HCT116 (cell line): Measurements from ENCODE around the gene MCCD1. TPM values are rescaled to one million over a fixed set of nuclear protein-coding genes. Genes with fewer than 3 reads are reported as not detected.
A peak's percentile ranks its signal among the peaks of the same experiment; 100 is the strongest.

Experiments
- ATAC-seq: fragments of 200-7000 bp; cut with Tn5 transposase; 2 replicates; pipeline ENCODE4 v1.9.1; 2020; ENCODE audit warnings: mild to moderate bottlenecking, moderate library complexity
- BruUV-seq: library from RNA; stranded (reverse); fragments of 400-500 nt; replicated peaks from 2 replicates; lab custom pipeline; 2021; lab: Mats Ljungman, UMichigan
- CTCF ChIA-PET: fragments of 300-600 bp; sonication (Branson Sonifier 250); formaldehyde crosslinking; loops from one replicate; lab custom pipeline; 2021; ENCODE audit warnings: antibody characterized with exemption; lab: Charles Lee
- POLR2A ChIA-PET: fragments of 300-600, 350-600 bp; sonication (Branson Sonifier 250); formaldehyde crosslinking; loops from one replicate; lab custom pipeline; 2021; ENCODE audit warnings: antibody characterized with exemption; lab: Charles Lee
- RAD21 ChIA-PET, 2 experiments: fragments of 300-600 bp; sonication (Branson Sonifier 250); formaldehyde crosslinking; loops; one replicate each; lab custom pipeline; 2023; ENCODE audit warnings: low total read pairs in 2 of 2; ENCODE audit not compliant: uncharacterized antibody in 2 of 2, unreplicated experiment in 2 of 2, low non-redundant PET in 1 of 2; lab: Charles Lee
- DNase-seq: peaks from one replicate; pipeline ENCODE4 v3.0.0-alpha.2; 2010; ENCODE audit warnings: low read depth, low spot score
- H2AFZ ChIP-seq: fragments of 200-600 bp; shearing (Covaris generic), sonication (generic); 2 replicates; pipeline ENCODE4 v1.6.1; 2017; ENCODE audit warnings: low read depth, mixed run types, mixed read lengths, antibody characterized with exemption, low read length; ENCODE audit not compliant: poor library complexity, severe bottlenecking
- H3K27ac ChIP-seq: 2 replicates; pipeline ENCODE4 v1.5.1; 2012; ENCODE audit warnings: low read depth, low read length
- H3K27me3 ChIP-seq: fragments of 200-600 bp; sonication (generic); 2 replicates; pipeline ENCODE4 v1.6.1; 2016; ENCODE audit warnings: mixed run types, low read length, mixed read lengths; ENCODE audit not compliant: insufficient read depth
- H3K36me3 ChIP-seq, 2 experiments: fragments of 200-500 bp in 1 of 2; fragments of 200-600 bp in 1 of 2; sonication (Bioruptor generic) in 1 of 2; sonication (generic) in 1 of 2; 2 replicates each; pipeline versions ENCODE4 v1.5.1 to v1.6.1; 2014 to 2016; ENCODE audit warnings: low read length in 2 of 2, inconsistent platforms in 1 of 2, mixed read lengths in 1 of 2, mixed run types in 1 of 2; ENCODE audit not compliant: insufficient read depth in 2 of 2, control insufficient read depth in 1 of 2
- H3K4me1 ChIP-seq, 2 experiments: fragments of 200-600 bp in 1 of 2; sonication (generic) in 1 of 2; 2 replicates each; pipeline versions ENCODE4 v1.5.1 to v1.6.1; 2012 to 2017; ENCODE audit warnings: low read length in 2 of 2, inconsistent platforms in 1 of 2, mild to moderate bottlenecking in 1 of 2, mixed read lengths in 1 of 2, mixed run types in 1 of 2, moderate library complexity in 1 of 2; ENCODE audit not compliant: insufficient read depth in 2 of 2, control insufficient read depth in 1 of 2
- H3K4me2 ChIP-seq: fragments of 200-600 bp; sonication (generic); 2 replicates; pipeline ENCODE4 v1.6.1; 2017; ENCODE audit warnings: mixed run types, low read length, mixed read lengths
- H3K4me3 ChIP-seq, 2 experiments: fragments of 200-600 bp in 1 of 2; sonication (generic) in 1 of 2; replicated peaks in 1 of 2; 2 replicates each; pipeline ENCODE4 v1.5.1; 2011 to 2016; ENCODE audit warnings: low read length in 2 of 2, control low read depth in 1 of 2, low read depth in 1 of 2, mild to moderate bottlenecking in 1 of 2, mixed read lengths in 1 of 2, mixed run types in 1 of 2
- H3K79me2 ChIP-seq: fragments of 200-600 bp; sonication (generic); 2 replicates; pipeline ENCODE4 v1.6.1; 2017; ENCODE audit warnings: mild to moderate bottlenecking, mixed run types, low read length, moderate library complexity, mixed read lengths; ENCODE audit not compliant: insufficient read depth
- H3K9ac ChIP-seq: fragments of 200-600 bp; sonication (generic); 2 replicates; pipeline ENCODE4 v1.6.1; 2016; ENCODE audit warnings: low read length, mixed read lengths
- H3K9me2 ChIP-seq: fragments of 200-600 bp; sonication (generic), shearing (Covaris generic); 2 replicates; pipeline ENCODE4 v1.6.1; 2017; ENCODE audit warnings: mixed run types, mild to moderate bottlenecking, moderate library complexity; ENCODE audit not compliant: insufficient read depth
- H3K9me3 ChIP-seq, 2 experiments: fragments of 200-500 bp in 1 of 2; fragments of 200-600 bp in 1 of 2; sonication (Bioruptor generic) in 1 of 2; sonication (generic) in 1 of 2; 2 replicates each; pipeline ENCODE4 v1.6.1; 2014 to 2017; ENCODE audit warnings: low read length in 2 of 2, mixed read lengths in 2 of 2, inconsistent platforms in 1 of 2, low read depth in 1 of 2, mild to moderate bottlenecking in 1 of 2, mixed run types in 1 of 2, moderate library complexity in 1 of 2; ENCODE audit not compliant: control insufficient read depth in 1 of 2, insufficient read depth in 1 of 2
- H4K20me1 ChIP-seq: fragments of 200-600 bp; sonication (generic), shearing (Covaris generic); 2 replicates; pipeline ENCODE4 v1.6.1; 2017; ENCODE audit warnings: mixed run types, mild to moderate bottlenecking, moderate library complexity; ENCODE audit not compliant: insufficient read depth
- CBX3 ChIP-seq: IDR thresholded peaks from 2 replicates; pipeline ENCODE4 v1.6.1; 2012; ENCODE audit warnings: low read depth
- CEBPB ChIP-seq: IDR thresholded peaks from 2 replicates; pipeline ENCODE4 v1.6.1; 2012; ENCODE audit warnings: low read depth
- EGR1 ChIP-seq: IDR thresholded peaks from 2 replicates; pipeline ENCODE4 v1.6.1; 2012; ENCODE audit warnings: low read depth
- EZH2 ChIP-seq: fragments of 200-600 bp; sonication (generic); IDR thresholded peaks from 2 replicates; pipeline ENCODE4 v1.6.1; 2017; ENCODE audit warnings: antibody characterized with exemption, mixed run types
- EZH2phosphoT487 ChIP-seq: fragments of 200-600 bp; IDR thresholded peaks from 2 replicates; pipeline ENCODE4 v1.6.1; 2018; ENCODE audit warnings: antibody characterized with exemption, borderline replicate concordance
- FOSL1 ChIP-seq: IDR thresholded peaks from 2 replicates; pipeline ENCODE4 v1.6.1; 2012; ENCODE audit warnings: low read depth
- JUND ChIP-seq: IDR thresholded peaks from 2 replicates; pipeline ENCODE4 v1.6.1; 2012
- MAX ChIP-seq: IDR thresholded peaks from 2 replicates; pipeline ENCODE4 v1.6.1; 2012
- POLR2A ChIP-seq: IDR thresholded peaks from 2 replicates; pipeline ENCODE4 v1.7.0; 2011; ENCODE audit warnings: borderline replicate concordance; ENCODE audit not compliant: insufficient read depth, insufficient read length; ENCODE audit errors: extremely low read depth
- POLR2AphosphoS5 ChIP-seq: IDR thresholded peaks from 2 replicates; pipeline ENCODE4 v1.6.1; 2011; ENCODE audit warnings: mild to moderate bottlenecking, low read depth, low read length, moderate library complexity
- RAD21 ChIP-seq: IDR thresholded peaks from 2 replicates; pipeline ENCODE4 v1.6.1; 2012; ENCODE audit warnings: low read depth, mild to moderate bottlenecking
- SP1 ChIP-seq: IDR thresholded peaks from 2 replicates; pipeline ENCODE4 v1.6.1; 2012; ENCODE audit warnings: low read depth
- SRF ChIP-seq: IDR thresholded peaks from 2 replicates; pipeline ENCODE4 v1.6.1; 2012; ENCODE audit warnings: low read depth
- ZFX ChIP-seq: fragments of 450-650 bp; IDR thresholded peaks from 2 replicates; pipeline ENCODE4 v1.6.1; 2017
- ZNF274 ChIP-seq: fragments of 200-500 bp; sonication (Bioruptor generic); IDR thresholded peaks from 2 replicates; pipeline ENCODE4 v1.6.1; 2014; ENCODE audit warnings: mild to moderate bottlenecking, low read depth, low read length, inconsistent platforms
- intact Hi-C: fragments of 100-400 bp; cut with micrococcal nuclease; formaldehyde crosslinking; loops from 2 replicates; pipeline ENCODE4 v1.10.0; 2022
- total RNA-seq: library from RNA; stranded (reverse); gene quantifications from one replicate; pipeline ENCODE4 v1.2.1, GENCODE V29; 2021; ENCODE audit not compliant: unreplicated experiment
- TF ChIP-seq, protein P1 (sequence below): IDR thresholded peaks from 2 replicates; pipeline ENCODE4 v1.6.1; 2011; ENCODE audit warnings: mild to moderate bottlenecking, low read length, moderate library complexity; ENCODE audit not compliant: insufficient replicate concordance; ENCODE audit errors: extremely low read depth
- TF ChIP-seq, protein P2 (sequence below): IDR thresholded peaks from 2 replicates; pipeline ENCODE4 v1.6.1; 2012

MCCD1 gene
- total RNA-seq, 1 experiment from 2014 or later = not detected

GRCh38 chr6:31558318-31558625 lies 29.5 kb downstream of the MCCD1 start:
- no peak for ATAC-seq
- Histone ChIP-seq H3K9ac (no peak overlapping the region), H3K36me3 (peaks cover 19 to 20% of the 10 kb centered on the region in 2 experiments), H4K20me1 (no peaks in the 10 kb centered on the region), H2AFZ (no peak overlapping the region), H3K27ac (no peak overlapping the region), H3K9me2 (no peaks in the 10 kb centered on the region), H3K4me1 (peaks cover 5 to 24% of the 10 kb centered on the region in 2 experiments; a peak in 3 of 4 replicates)
- intact Hi-C loops = no loop called here
- POLR2A ChIA-PET = no interaction called here
- RAD21 ChIA-PET = no interaction called here
- TF ChIP-seq CBX3 = no peak
- TF ChIP-seq, all 23 proteins: peak for 0
- H3K27me3 ChIP-seq = no peaks in the 10 kb centered on the region
- H3K4me3 ChIP-seq = no peak overlapping the region
- H3K9me3 ChIP-seq = no peaks in the 10 kb centered on the region
- BruUV-seq = no TSS peak
- CTCF ChIA-PET = no interaction called here
- H3K79me2 ChIP-seq = peaks cover 6% of the 10 kb centered on the region; the same call in 1 of the 2 replicates
- no peak for DNase-seq
- H3K4me2 ChIP-seq = no peak overlapping the region

GRCh38 chr6:31558631-31559500 lies 30.1 kb downstream of the MCCD1 start:
- Histone ChIP-seq H2AFZ (no peak overlapping the region), H3K9ac (no peak overlapping the region), H3K4me2 (peak overlapping the region; percentile 72; the same call in 1 of the 2 replicates), H3K9me2 (no peaks in the 10 kb centered on the region), H3K27me3 (no peaks in the 10 kb centered on the region), H3K36me3 (peaks cover 19 to 20% of the 10 kb centered on the region in 2 experiments), H3K4me3 (no peak overlapping the region), H4K20me1 (no peaks in the 10 kb centered on the region), H3K27ac (no peak overlapping the region), H3K9me3 (no peaks in the 10 kb centered on the region), H3K4me1 (peaks cover 5 to 24% of the 10 kb centered on the region in 2 experiments; a peak in 3 of 4 replicates), H3K79me2 (peaks cover 6% of the 10 kb centered on the region; the same call in 1 of the 2 replicates)
- ChIA-PET RAD21 (no interaction called here), POLR2A (no interaction called here), CTCF (no interaction called here)
- ATAC-seq = no peak
- TF ChIP-seq, protein P1, sequence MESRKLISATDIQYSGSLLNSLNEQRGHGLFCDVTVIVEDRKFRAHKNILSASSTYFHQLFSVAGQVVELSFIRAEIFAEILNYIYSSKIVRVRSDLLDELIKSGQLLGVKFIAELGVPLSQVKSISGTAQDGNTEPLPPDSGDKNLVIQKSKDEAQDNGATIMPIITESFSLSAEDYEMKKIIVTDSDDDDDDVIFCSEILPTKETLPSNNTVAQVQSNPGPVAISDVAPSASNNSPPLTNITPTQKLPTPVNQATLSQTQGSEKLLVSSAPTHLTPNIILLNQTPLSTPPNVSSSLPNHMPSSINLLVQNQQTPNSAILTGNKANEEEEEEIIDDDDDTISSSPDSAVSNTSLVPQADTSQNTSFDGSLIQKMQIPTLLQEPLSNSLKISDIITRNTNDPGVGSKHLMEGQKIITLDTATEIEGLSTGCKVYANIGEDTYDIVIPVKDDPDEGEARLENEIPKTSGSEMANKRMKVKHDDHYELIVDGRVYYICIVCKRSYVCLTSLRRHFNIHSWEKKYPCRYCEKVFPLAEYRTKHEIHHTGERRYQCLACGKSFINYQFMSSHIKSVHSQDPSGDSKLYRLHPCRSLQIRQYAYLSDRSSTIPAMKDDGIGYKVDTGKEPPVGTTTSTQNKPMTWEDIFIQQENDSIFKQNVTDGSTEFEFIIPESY = no peak
- no peak for TF ChIP-seq EZH2phosphoT487
- no peak for TF ChIP-seq SRF
- no peak for TF ChIP-seq MAX
- no peak for TF ChIP-seq ZNF274
- TF ChIP-seq EZH2 = no peak
- no peak for TF ChIP-seq JUND
- TF ChIP-seq ZFX = no peak
- no peak for TF ChIP-seq POLR2A
- no peak for TF ChIP-seq POLR2AphosphoS5
- no peak for TF ChIP-seq SP1
- no peak for TF ChIP-seq FOSL1
- no peak for TF ChIP-seq RAD21
- TF ChIP-seq EGR1 = no peak
- TF ChIP-seq, protein P2, sequence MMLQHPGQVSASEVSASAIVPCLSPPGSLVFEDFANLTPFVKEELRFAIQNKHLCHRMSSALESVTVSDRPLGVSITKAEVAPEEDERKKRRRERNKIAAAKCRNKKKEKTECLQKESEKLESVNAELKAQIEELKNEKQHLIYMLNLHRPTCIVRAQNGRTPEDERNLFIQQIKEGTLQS = no peak
- TF ChIP-seq CBX3 = no peak
- TF ChIP-seq CEBPB = no peak
- BruUV-seq = no TSS peak
- DNase-seq = no peak
- intact Hi-C loops = no loop called here
